Measurements from ENCODE around the gene CDH23. TPM values are rescaled to one million over a fixed set of nuclear protein-coding genes. Genes with fewer than 3 reads are reported as not detected.
A peak's percentile ranks its signal among the peaks of the same experiment; 100 is the strongest.

CDH23 gene
- total RNA-seq, 2 donors from 2014 or later = 8.1 to 9.0 TPM

GRCh38 chr10:71512761-71513539, 116.2 kb downstream of the CDH23 start:
- Mint-ChIP-seq H3K36me3 (ENCODE audit: low read depth) (no peaks in the 10 kb centered on the region), H3K27me3 (no peaks in the 10 kb centered on the region), H3K27ac (no peak overlapping the region), H3K4me1 (no peaks in the 10 kb centered on the region), H3K4me3 (no peak overlapping the region)
- ATAC-seq = no peak
- no peak for DNase-seq
- no peaks in the 10 kb centered on the region for H3K9me3 ChIP-seq (ENCODE audit: control insufficient read depth, low read length, poor library complexity, severe bottlenecking)

GRCh38 chr10:71513540-71513853, 116.8 kb downstream of the CDH23 start:
- H3K9me3 ChIP-seq (ENCODE audit: control insufficient read depth, low read length, poor library complexity, severe bottlenecking) = no peaks in the 10 kb centered on the region
- no peak for DNase-seq
- Mint-ChIP-seq H3K27me3 (no peaks in the 10 kb centered on the region), H3K36me3 (ENCODE audit: low read depth) (no peaks in the 10 kb centered on the region), H3K4me3 (no peak overlapping the region), H3K27ac (no peak overlapping the region), H3K4me1 (no peaks in the 10 kb centered on the region)
- no peak for ATAC-seq

- Mint-ChIP-seq H3K27me3 (no peaks in the 10 kb centered on the region), H3K27ac (no peak overlapping the region), H3K4me3 (no peak overlapping the region), H3K4me1 (no peaks in the 10 kb centered on the region), H3K36me3 (ENCODE audit: low read depth) (no peaks in the 10 kb centered on the region)
- no peak for DNase-seq
- H3K9me3 ChIP-seq (ENCODE audit: control insufficient read depth, low read length, poor library complexity, severe bottlenecking) = no peaks in the 10 kb centered on the region
- no peak for ATAC-seq
Measured at GRCh38 chr10:71513936-71514335, 117.2 kb downstream of the CDH23 start.

- Mint-ChIP-seq H3K4me3 (no peak overlapping the region), H3K36me3 (ENCODE audit: low read depth) (no peaks in the 10 kb centered on the region), H3K27me3 (peaks cover 6% of the 10 kb centered on the region), H3K4me1 (no peaks in the 10 kb centered on the region), H3K27ac (no peak overlapping the region)
- no peak for ATAC-seq
- DNase-seq = no peak
- no peaks in the 10 kb centered on the region for H3K9me3 ChIP-seq (ENCODE audit: control insufficient read depth, low read length, poor library complexity, severe bottlenecking)
Measured at GRCh38 chr10:71515531-71516172, 118.9 kb downstream of the CDH23 start.

GRCh38 chr10:71516890-71517289, 120.2 kb downstream of the CDH23 start:
- H3K4me1 Mint-ChIP-seq = no peaks in the 10 kb centered on the region
- peaks cover 17% of the 10 kb centered on the region for H3K27me3 Mint-ChIP-seq
- no peak for DNase-seq
- H3K9me3 ChIP-seq (ENCODE audit: control insufficient read depth, low read length, poor library complexity, severe bottlenecking) = no peaks in the 10 kb centered on the region
- no peak for ATAC-seq
- no peak overlapping the region for H3K27ac Mint-ChIP-seq
- H3K36me3 Mint-ChIP-seq (ENCODE audit: low read depth) = no peaks in the 10 kb centered on the region
- H3K4me3 Mint-ChIP-seq = no peak overlapping the region

GRCh38 chr10:71517298-71518169, 120.8 kb downstream of the CDH23 start:
- H3K27ac Mint-ChIP-seq = no peak overlapping the region
- no peaks in the 10 kb centered on the region for H3K4me1 Mint-ChIP-seq
- peaks cover 22% of the 10 kb centered on the region for H3K27me3 Mint-ChIP-seq
- ATAC-seq (no peak), DNase-seq (no peak)
- no peaks in the 10 kb centered on the region for H3K9me3 ChIP-seq (ENCODE audit: control insufficient read depth, low read length, poor library complexity, severe bottlenecking)
- no peaks in the 10 kb centered on the region for H3K36me3 Mint-ChIP-seq (ENCODE audit: low read depth)
- no peak overlapping the region for H3K4me3 Mint-ChIP-seq

- H3K4me3 Mint-ChIP-seq = no peak overlapping the region
- ATAC-seq = no peak
- peaks cover 2% of the 10 kb centered on the region for H3K36me3 Mint-ChIP-seq (ENCODE audit: low read depth)
- H3K9me3 ChIP-seq (ENCODE audit: control insufficient read depth, low read length, poor library complexity, severe bottlenecking) = no peaks in the 10 kb centered on the region
- no peak for DNase-seq
- H3K4me1 Mint-ChIP-seq = no peaks in the 10 kb centered on the region
- H3K27me3 Mint-ChIP-seq = peaks cover 41% of the 10 kb centered on the region
- H3K27ac Mint-ChIP-seq = peak overlapping the region; percentile 57
Measured at GRCh38 chr10:71520042-71520441, 123.3 kb downstream of the CDH23 start.

- Mint-ChIP-seq H3K4me3 (no peak overlapping the region), H3K4me1 (no peaks in the 10 kb centered on the region), H3K27ac (no peak overlapping the region), H3K27me3 (peaks cover 41% of the 10 kb centered on the region), H3K36me3 (ENCODE audit: low read depth) (peaks cover 2% of the 10 kb centered on the region)
- ATAC-seq (no peak), DNase-seq (no peak)
- no peaks in the 10 kb centered on the region for H3K9me3 ChIP-seq (ENCODE audit: control insufficient read depth, low read length, poor library complexity, severe bottlenecking)
Measured at GRCh38 chr10:71521504-71522441, 125.1 kb downstream of the CDH23 start.

- Mint-ChIP-seq H3K27ac (no peak overlapping the region), H3K36me3 (ENCODE audit: low read depth) (peaks cover 2% of the 10 kb centered on the region), H3K4me3 (no peak overlapping the region), H3K27me3 (peaks cover 41% of the 10 kb centered on the region), H3K4me1 (no peaks in the 10 kb centered on the region)
- H3K9me3 ChIP-seq (ENCODE audit: control insufficient read depth, low read length, poor library complexity, severe bottlenecking) = no peaks in the 10 kb centered on the region
- no peak for DNase-seq
- ATAC-seq = no peak
Measured at GRCh38 chr10:71522442-71523144, 125.9 kb downstream of the CDH23 start.

GRCh38 chr10:71523756-71524155, 127.0 kb downstream of the CDH23 start:
- ATAC-seq (no peak), DNase-seq (no peak)
- no peaks in the 10 kb centered on the region for H3K9me3 ChIP-seq (ENCODE audit: control insufficient read depth, low read length, poor library complexity, severe bottlenecking)
- H3K36me3 Mint-ChIP-seq (ENCODE audit: low read depth) = peaks cover 2% of the 10 kb centered on the region
- H3K27me3 Mint-ChIP-seq = peaks cover 41% of the 10 kb centered on the region
- no peak overlapping the region for H3K27ac Mint-ChIP-seq
- H3K4me1 Mint-ChIP-seq = no peaks in the 10 kb centered on the region
- H3K4me3 Mint-ChIP-seq = no peak overlapping the region

- no peaks in the 10 kb centered on the region for H3K4me1 Mint-ChIP-seq
- H3K36me3 Mint-ChIP-seq (ENCODE audit: low read depth) = peaks cover 2% of the 10 kb centered on the region
- H3K4me3 Mint-ChIP-seq = no peak overlapping the region
- DNase-seq = no peak
- H3K27ac Mint-ChIP-seq = peak overlapping the region; percentile 62
- H3K9me3 ChIP-seq (ENCODE audit: control insufficient read depth, low read length, poor library complexity, severe bottlenecking) = no peaks in the 10 kb centered on the region
- H3K27me3 Mint-ChIP-seq = peaks cover 37% of the 10 kb centered on the region
- no peak for ATAC-seq
Measured at GRCh38 chr10:71525092-71525491, 128.4 kb downstream of the CDH23 start.

GRCh38 chr10:71525721-71526120, 129.0 kb downstream of the CDH23 start:
- DNase-seq = no peak
- no peaks in the 10 kb centered on the region for H3K9me3 ChIP-seq (ENCODE audit: control insufficient read depth, low read length, poor library complexity, severe bottlenecking)
- peaks cover 2% of the 10 kb centered on the region for H3K36me3 Mint-ChIP-seq (ENCODE audit: low read depth)
- no peak overlapping the region for H3K4me3 Mint-ChIP-seq
- peaks cover 35% of the 10 kb centered on the region for H3K27me3 Mint-ChIP-seq
- no peaks in the 10 kb centered on the region for H3K4me1 Mint-ChIP-seq
- H3K27ac Mint-ChIP-seq = no peak overlapping the region
- no peak for ATAC-seq

All from T-helper 17 cell (primary cell).